ENCODE results near the gene SCYGR7. TPM values are rescaled to one million over a fixed set of nuclear protein-coding genes. Genes with fewer than 3 reads are reported as not detected.

Gene SCYGR7
- total and polyA plus RNA-seq, 2 of the 13 experiments (the other 11 are each of a cell fraction or from before 2014, with no cell fraction given) = not detected

- FAIRE-seq (no peak), DNase-seq (ENCODE audit: low spot score) (no peak), ATAC-seq (no peak)
- Histone ChIP-seq H3K79me2 (ENCODE audit: insufficient read depth, low read length) (no peaks in the 10 kb centered on the region), H3K9me3 (ENCODE audit: low read length) (no peaks in the 10 kb centered on the region), H3K9ac (ENCODE audit: insufficient read depth, low read depth, low read length) (no peak overlapping the region), H3K36me3 (replicated peaks in 1 of 2; ENCODE audit: control insufficient read depth in 1 of 2, insufficient read depth in 2 of 2, low read length in 2 of 2) (no peaks in the 10 kb centered on the region), H2AFZ (ENCODE audit: low read length) (no peak overlapping the region), H3K27me3 (ENCODE audit: control insufficient read depth in 1 of 2, insufficient read depth in 2 of 2, low read length in 2 of 2) (no peaks in the 10 kb centered on the region), H3K4me3 (replicated peaks in 1 of 3; ENCODE audit: insufficient read depth in 1 of 3, low read depth in 2 of 3, low read length in 3 of 3) (no peak overlapping the region), H3K27ac (ENCODE audit: extremely low read length, insufficient read depth, low read length) (no peak overlapping the region), H4K20me1 (ENCODE audit: insufficient read depth, low read length) (no peaks in the 10 kb centered on the region), H3K4me1 (ENCODE audit: insufficient read depth, low read length) (peaks cover 30% of the 10 kb centered on the region), H3K4me2 (ENCODE audit: low read depth, low read length) (no peak overlapping the region)
- CTCF ChIA-PET (ENCODE audit: low intra/inter-chr PET ratio, low total read pairs) = no interaction called here
- no TSS peak for BruUV-seq (replicated peaks)
- TF ChIP-seq ZNF260 (CRISPR knock-in tag; IDR thresholded peaks at IDR 0.05; ENCODE audit: borderline replicate concordance, low read depth) = no peak
- in situ Hi-C loops (cut with HindIII; ENCODE audit: extremely low pct_ligation_motif_present, low pct_unique_long_range_greater_than_20kb) (no loop called here), intact Hi-C loops (cut with micrococcal nuclease; ENCODE audit: unreplicated experiment) (no loop called here)
- POLR2A ChIA-PET = no interaction called here
- 81% methylated on average over 6 of the region's 6 CpGs for WGBS (ENCODE audit: low lambda C conversion rate)
Measured at GRCh38 chr2:227707390-227707789, 20.7 kb upstream of the SCYGR7 start.

GRCh38 chr2:227710986-227711385 is 17.1 kb upstream of the SCYGR7 start:
- POLR2A ChIA-PET = no interaction called here
- no TSS peak for BruUV-seq (replicated peaks)
- H3K4me3 ChIP-seq (replicated peaks in 1 of 3; ENCODE audit: insufficient read depth in 1 of 3, low read depth in 2 of 3, low read length in 3 of 3) = no peak overlapping the region
- H4K20me1 ChIP-seq (ENCODE audit: insufficient read depth, low read length) = no peaks in the 10 kb centered on the region
- H3K27ac ChIP-seq (ENCODE audit: extremely low read length, insufficient read depth, low read length) = no peak overlapping the region
- TF ChIP-seq ZKSCAN1 (IDR thresholded peaks at IDR 0.05; ENCODE audit: low read length) = no peak
- TF ChIP-seq, protein P1, sequence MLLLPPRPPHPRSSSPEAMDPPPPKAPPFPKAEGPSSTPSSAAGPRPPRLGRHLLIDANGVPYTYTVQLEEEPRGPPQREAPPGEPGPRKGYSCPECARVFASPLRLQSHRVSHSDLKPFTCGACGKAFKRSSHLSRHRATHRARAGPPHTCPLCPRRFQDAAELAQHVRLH (CRISPR knock-in tag; IDR thresholded peaks at IDR 0.05; ENCODE audit: borderline replicate concordance, low read depth) = no peak
- no peak for TF ChIP-seq HNRNPLL (IDR thresholded peaks at IDR 0.05; ENCODE audit: low read depth, low read length, poor library complexity, severe bottlenecking)
- TF ChIP-seq CAMTA2 (CRISPR knock-in tag; IDR thresholded peaks at IDR 0.05; ENCODE audit: borderline replicate concordance) = no peak
- no peak for TF ChIP-seq ZNF547 (CRISPR knock-in tag; IDR thresholded peaks at IDR 0.05)
- TF ChIP-seq EP300 (IDR thresholded peaks at IDR 0.05; ENCODE audit: low read depth in 2 of 2, low read length in 2 of 2) = no peak
- TF ChIP-seq EP300 (CRISPR knock-in tag; IDR thresholded peaks at IDR 0.05; ENCODE audit: borderline replicate concordance) = no peak
- TF ChIP-seq ZFYVE20 (CRISPR knock-in tag; IDR thresholded peaks at IDR 0.05; ENCODE audit: borderline replicate concordance, low read depth) = no peak
- H3K9me3 ChIP-seq (ENCODE audit: low read length) = no peaks in the 10 kb centered on the region
- FAIRE-seq = no peak
- H3K79me2 ChIP-seq (ENCODE audit: insufficient read depth, low read length) = no peaks in the 10 kb centered on the region
- WGBS (ENCODE audit: low lambda C conversion rate) = 78% methylated on average over 7 of the region's 7 CpGs
- no peak for ATAC-seq
- H3K9ac ChIP-seq (ENCODE audit: insufficient read depth, low read depth, low read length) = no peak overlapping the region
- intact Hi-C loops (cut with micrococcal nuclease; ENCODE audit: unreplicated experiment) (no loop called here), in situ Hi-C loops (cut with HindIII; ENCODE audit: extremely low pct_ligation_motif_present, low pct_unique_long_range_greater_than_20kb) (no loop called here)
- DNase-seq (ENCODE audit: low spot score) = no peak
- CTCF ChIA-PET (ENCODE audit: low intra/inter-chr PET ratio, low total read pairs) = no interaction called here
- no peaks in the 10 kb centered on the region for H3K36me3 ChIP-seq (replicated peaks in 1 of 2; ENCODE audit: control insufficient read depth in 1 of 2, insufficient read depth in 2 of 2, low read length in 2 of 2)
- H2AFZ ChIP-seq (ENCODE audit: low read length) = no peak overlapping the region
- H3K4me1 ChIP-seq (ENCODE audit: insufficient read depth, low read length) = peaks cover 14% of the 10 kb centered on the region
- H3K27me3 ChIP-seq (ENCODE audit: control insufficient read depth in 1 of 2, insufficient read depth in 2 of 2, low read length in 2 of 2) = no peaks in the 10 kb centered on the region
- H3K4me2 ChIP-seq (ENCODE audit: low read depth, low read length) = no peak overlapping the region
